Measurements from ENCODE around the gene TRPV4.

Gene TRPV4

GRCh38 chr12:109833307-109834189 is at the start of gene TRPV4:
TRPV4 (minus strand) TSS chr12:109833398; CDS start chr12:109814796, 18,602 bp downstream.
- no peak for TF ChIP-seq POLR2A (IDR thresholded peaks at IDR 0.05; ENCODE audit: low read depth, low read length)
- no peak for DNase-seq (ENCODE audit: insufficient read length, low spot score)

GRCh38 chr12:109881752-109882151 is 48.6 kb upstream of the TRPV4 start:
- FAIRE-seq, result no peak
- no peak for TF ChIP-seq POLR2A (IDR thresholded peaks at IDR 0.05; ENCODE audit: low read depth, low read length)
- DNase-seq (ENCODE audit: insufficient read length, low spot score), result no peak

More at GRCh38 chr12:109833307-109834189, at the start of gene TRPV4:
- no peak for FAIRE-seq

- DNase-seq (ENCODE audit: insufficient read length, low spot score), result no peak
- no peak for FAIRE-seq
- no peak for TF ChIP-seq POLR2A (IDR thresholded peaks at IDR 0.05; ENCODE audit: low read depth, low read length)
Observed at GRCh38 chr12:109880938-109881337, 47.7 kb upstream of the TRPV4 start.

- no peak for FAIRE-seq
- peak; percentile 80 for DNase-seq (ENCODE audit: insufficient read length, low spot score)
- TF ChIP-seq POLR2A (IDR thresholded peaks at IDR 0.05; ENCODE audit: low read depth, low read length), result peak; percentile 64
Observed at GRCh38 chr12:109880043-109880931, 47.1 kb upstream of the TRPV4 start, which contains the start of gene GLTP. GLTP (minus strand) TSS chr12:109880541; CDS start chr12:109880374, 167 bp downstream.

GRCh38 chr12:109879351-109880042 is 46.3 kb upstream of the TRPV4 start:
- FAIRE-seq (no peak), DNase-seq (ENCODE audit: insufficient read length, low spot score) (no peak)
- no peak for TF ChIP-seq POLR2A (IDR thresholded peaks at IDR 0.05; ENCODE audit: low read depth, low read length)

- no peak for DNase-seq (ENCODE audit: insufficient read length, low spot score)
- FAIRE-seq, result no peak
- TF ChIP-seq POLR2A (IDR thresholded peaks at IDR 0.05; ENCODE audit: low read depth, low read length), result no peak
Observed at GRCh38 chr12:109878749-109879148, 45.6 kb upstream of the TRPV4 start.

- TF ChIP-seq POLR2A (IDR thresholded peaks at IDR 0.05; ENCODE audit: low read depth, low read length), result no peak
Observed at GRCh38 chr12:109878247-109878625, 45.0 kb upstream of the TRPV4 start.

GRCh38 chr12:109877504-109878246 is 44.5 kb upstream of the TRPV4 start:
- TF ChIP-seq POLR2A (IDR thresholded peaks at IDR 0.05; ENCODE audit: low read depth, low read length), result no peak
- no peak for DNase-seq (ENCODE audit: insufficient read length, low spot score)
- no peak for FAIRE-seq

More at GRCh38 chr12:109878247-109878625, 45.0 kb upstream of the TRPV4 start:
- FAIRE-seq (no peak), DNase-seq (ENCODE audit: insufficient read length, low spot score) (no peak)

GRCh38 chr12:109876406-109876805 is 43.2 kb upstream of the TRPV4 start:
- TF ChIP-seq POLR2A (IDR thresholded peaks at IDR 0.05; ENCODE audit: low read depth, low read length), result no peak

GRCh38 chr12:109875572-109876131 is 42.5 kb upstream of the TRPV4 start:
- DNase-seq (ENCODE audit: insufficient read length, low spot score) (no peak), FAIRE-seq (no peak)
- TF ChIP-seq POLR2A (IDR thresholded peaks at IDR 0.05; ENCODE audit: low read depth, low read length), result no peak

More at GRCh38 chr12:109876406-109876805, 43.2 kb upstream of the TRPV4 start:
- no peak for DNase-seq (ENCODE audit: insufficient read length, low spot score)
- no peak for FAIRE-seq

GRCh38 chr12:109873653-109874052 is 40.5 kb upstream of the TRPV4 start:
- FAIRE-seq (no peak), DNase-seq (ENCODE audit: insufficient read length, low spot score) (no peak)
- TF ChIP-seq POLR2A (IDR thresholded peaks at IDR 0.05; ENCODE audit: low read depth, low read length), result no peak

- no peak for DNase-seq (ENCODE audit: insufficient read length, low spot score)
- no peak for TF ChIP-seq POLR2A (IDR thresholded peaks at IDR 0.05; ENCODE audit: low read depth, low read length)
- no peak for FAIRE-seq
Observed at GRCh38 chr12:109871668-109872314, 38.6 kb upstream of the TRPV4 start.

Data from H54 (cell line).